Ovary (tissue), 3 donors: ENCODE data around the gene ARFGAP1.

ENCODE experiments used
- CTCF ChIP-seq, 3 donors: fragments of 450-650 bp in 2 of 3; fragments of 200-600 bp in 1 of 3; IDR thresholded peaks; one replicate each; pipeline versions ENCODE4 v1.5.1 to v1.8.0; 2016 to 2022; ENCODE audit warnings: antibody characterized with exemption in 3 of 3, mild to moderate bottlenecking in 1 of 3
- EP300 ChIP-seq: sonication (generic); formaldehyde crosslinking; IDR thresholded peaks from one replicate; pipeline ENCODE4 v1.6.1; 2017; ENCODE audit warnings: antibody characterized with exemption
- POLR2A ChIP-seq: fragments of 450-650 bp; IDR thresholded peaks from one replicate; pipeline ENCODE4 v1.6.1; 2017; ENCODE audit warnings: antibody characterized with exemption, mild to moderate bottlenecking, moderate library complexity
- donor health status: DM: no; HTN: no; CAD: no.

DNA sequence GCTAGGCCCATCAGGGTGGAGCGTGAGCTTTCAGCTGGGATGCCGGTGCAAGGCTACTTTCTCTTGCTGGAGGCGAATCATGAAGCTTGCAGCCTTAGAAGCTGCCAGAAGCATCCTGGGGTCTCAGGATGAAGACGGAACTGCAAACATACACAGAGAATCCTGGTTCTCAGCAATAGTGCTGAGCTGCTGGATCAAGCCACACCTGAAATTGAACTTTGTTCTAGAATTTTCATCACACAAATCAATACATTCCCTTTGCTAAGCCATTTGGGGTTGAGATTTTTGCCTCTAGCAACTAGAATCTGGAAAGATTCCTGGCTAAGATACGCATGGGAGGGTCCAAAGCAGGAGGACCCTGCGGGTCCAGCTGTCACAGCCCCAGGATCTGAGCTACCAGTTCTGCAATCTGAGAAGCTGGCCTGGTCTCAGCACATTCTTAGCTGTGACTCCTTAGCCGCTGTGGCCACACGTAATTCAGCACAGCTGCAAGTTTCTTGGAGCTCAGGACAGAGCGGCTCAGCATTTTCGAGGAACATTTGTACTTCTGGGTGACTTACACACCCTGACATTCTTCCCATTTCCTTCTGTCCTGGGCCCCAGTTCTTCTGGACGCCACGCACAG lies 6.6 kb upstream of the ARFGAP1 start:
- TF ChIP-seq CTCF (IDR thresholded peaks at IDR 0.05) (no peak), POLR2A (no peak), EP300 (no peak)
